Measurements from ENCODE around the gene FIGLA. TPM values are rescaled to one million over a fixed set of nuclear protein-coding genes. Genes with fewer than 3 reads are reported as not detected.
A peak's percentile ranks its signal among the peaks of the same experiment; 100 is the strongest.

The FIGLA gene
- total and polyA plus RNA-seq, 2 experiments from 2014 or later, result not detected

DNA sequence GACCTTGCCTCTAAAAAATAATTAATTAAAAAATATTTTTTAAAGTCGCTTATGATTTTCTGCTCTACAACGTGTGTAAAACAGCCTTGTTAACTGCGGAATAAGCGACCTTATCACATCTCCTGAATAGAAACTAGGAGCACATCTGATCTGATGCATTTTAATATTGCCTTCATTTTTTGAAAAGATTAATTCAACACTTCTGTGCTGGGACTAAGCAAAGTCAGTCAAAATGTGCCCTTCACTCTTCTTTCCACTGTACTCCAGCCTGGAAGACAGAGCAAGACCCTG lies 17.3 kb upstream of the FIGLA start:
- no peaks in the 10 kb centered on the region for H3K27me3 ChIP-seq
- H3K4me1 ChIP-seq (ENCODE audit: low read depth), result no peaks in the 10 kb centered on the region
- no peaks in the 10 kb centered on the region for H3K36me3 ChIP-seq
- H3K9me3 ChIP-seq (ENCODE audit: low read depth), result no peaks in the 10 kb centered on the region
- H3K27ac ChIP-seq, result no peak overlapping the region
- TF ChIP-seq CTCF (IDR thresholded peaks at IDR 0.05; ENCODE audit: low read depth, low read length), result no peak
- H3K4me3 ChIP-seq, result no peak overlapping the region
- no peak for DNase-seq (ENCODE audit: low read depth in 1 of 2, low spot score in 1 of 2)

- Histone ChIP-seq H3K4me3 (no peak overlapping the region), H3K4me1 (ENCODE audit: low read depth) (no peaks in the 10 kb centered on the region), H3K27ac (no peak overlapping the region), H3K27me3 (no peaks in the 10 kb centered on the region), H3K9me3 (ENCODE audit: low read depth) (no peaks in the 10 kb centered on the region), H3K36me3 (no peaks in the 10 kb centered on the region)
- TF ChIP-seq CTCF (IDR thresholded peaks at IDR 0.05; ENCODE audit: low read depth, low read length), result no peak
- DNase-seq (ENCODE audit: low read depth in 1 of 2, low spot score in 1 of 2), result no peak
Measured at GRCh38 chr2:70807102-70807827, 16.8 kb upstream of the FIGLA start.

DNA sequence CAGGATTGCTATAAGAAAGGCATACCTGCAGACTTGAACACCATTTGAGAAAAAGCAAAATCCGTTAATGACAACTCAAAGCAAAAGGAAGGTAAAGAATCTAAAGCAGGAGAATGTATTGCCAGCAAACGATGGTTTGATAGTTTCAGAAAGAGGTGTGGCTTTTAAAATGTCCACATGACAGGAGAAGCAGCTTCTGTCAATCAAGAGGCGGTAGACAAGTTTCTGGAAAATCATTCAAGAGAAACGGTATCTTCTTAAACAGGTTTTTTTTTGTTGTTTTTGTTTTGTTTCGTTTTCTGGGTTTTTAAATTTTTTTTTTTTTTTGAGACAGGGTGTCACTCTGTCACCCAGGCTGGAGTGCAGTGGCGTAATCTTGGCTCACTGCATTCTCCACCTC lies 16.2 kb upstream of the FIGLA start:
- DNase-seq (ENCODE audit: low read depth in 1 of 2, low spot score in 1 of 2), result no peak
- Histone ChIP-seq H3K9me3 (ENCODE audit: low read depth) (no peaks in the 10 kb centered on the region), H3K27me3 (no peaks in the 10 kb centered on the region), H3K27ac (no peak overlapping the region), H3K4me1 (ENCODE audit: low read depth) (no peaks in the 10 kb centered on the region), H3K36me3 (no peaks in the 10 kb centered on the region), H3K4me3 (no peak overlapping the region)
- no peak for TF ChIP-seq CTCF (IDR thresholded peaks at IDR 0.05; ENCODE audit: low read depth, low read length)

- Histone ChIP-seq H3K36me3 (no peaks in the 10 kb centered on the region), H3K9me3 (ENCODE audit: low read depth) (no peaks in the 10 kb centered on the region), H3K27ac (no peak overlapping the region), H3K4me1 (ENCODE audit: low read depth) (no peaks in the 10 kb centered on the region), H3K27me3 (no peaks in the 10 kb centered on the region), H3K4me3 (no peak overlapping the region)
- peak in 1 of 2 donors; percentile 9 for DNase-seq (ENCODE audit: low read depth in 1 of 2, low spot score in 1 of 2)
- no peak for TF ChIP-seq CTCF (IDR thresholded peaks at IDR 0.05; ENCODE audit: low read depth, low read length)
Measured at GRCh38 chr2:70806013-70806412, 15.6 kb upstream of the FIGLA start.

DNA sequence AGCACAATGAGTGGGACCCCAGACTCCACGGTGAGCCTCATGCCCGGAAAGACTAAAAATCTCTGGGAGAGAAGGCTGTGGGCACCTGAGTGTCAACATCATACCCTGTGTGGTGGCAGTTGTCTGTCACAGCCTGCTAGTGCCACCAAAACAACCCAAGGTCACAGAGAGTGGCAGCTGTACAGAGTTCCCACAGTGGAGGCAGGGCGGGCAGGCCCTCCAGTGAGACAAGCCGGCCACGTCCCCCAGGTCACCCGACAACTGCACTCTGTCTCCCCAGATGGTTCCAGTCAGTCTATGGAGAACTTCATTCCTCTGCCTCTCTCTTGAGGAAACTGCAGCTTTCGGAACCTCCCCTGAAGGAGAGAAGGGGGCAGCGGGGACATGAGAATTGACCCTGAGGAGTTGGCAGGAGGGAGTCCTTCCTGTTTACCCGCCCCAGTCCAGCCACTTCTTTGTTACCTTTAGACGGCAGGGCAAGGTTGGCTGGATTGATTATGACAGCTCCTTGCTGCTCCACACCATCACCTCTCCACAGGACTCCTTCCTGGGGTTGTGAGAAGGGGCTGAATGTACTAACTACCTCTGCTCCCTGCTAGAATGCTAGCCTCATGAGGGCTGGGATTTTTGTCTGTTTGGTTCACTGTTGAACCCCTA lies 11.3 kb upstream of the FIGLA start:
- Histone ChIP-seq H3K27ac (no peak overlapping the region), H3K9me3 (ENCODE audit: low read depth) (no peaks in the 10 kb centered on the region), H3K4me1 (ENCODE audit: low read depth) (no peaks in the 10 kb centered on the region), H3K4me3 (no peak overlapping the region), H3K36me3 (no peaks in the 10 kb centered on the region), H3K27me3 (no peaks in the 10 kb centered on the region)
- no peak for DNase-seq (ENCODE audit: low read depth in 1 of 2, low spot score in 1 of 2)
- no peak for TF ChIP-seq CTCF (IDR thresholded peaks at IDR 0.05; ENCODE audit: low read depth, low read length)
